NB4 (cell line): ENCODE data around the gene C1orf174.
"Not testable (repeated sequence)": the region's sequence is repeated elsewhere in the genome, so short reads cannot be mapped to it uniquely, and the experiment has no call there.

Experiments used
- CTCF ChIP-seq: IDR thresholded peaks from one replicate; pipeline ENCODE4 v1.5.1; 2012; ENCODE audit warnings: low read depth, low read length
- POLR2A ChIP-seq: IDR thresholded peaks from 2 replicates; pipeline ENCODE4 v1.6.1; 2011; ENCODE audit warnings: mild to moderate bottlenecking; ENCODE audit not compliant: insufficient read length; ENCODE audit errors: extremely low read depth

GRCh38 chr1:3918359-3918758 lies 18.3 kb upstream of the C1orf174 start:
- not testable (repeated sequence) for TF ChIP-seq POLR2A, CTCF
